ENCODE data around the gene SETBP1. TPM values are rescaled to one million over a fixed set of nuclear protein-coding genes. Genes with fewer than 3 reads are reported as not detected.

Gene SETBP1
- total RNA-seq, 1 experiment from 2014 or later: 3.4 TPM

GRCh38 chr18:44960580-44960979 lies 279.9 kb downstream of the SETBP1 start:
- Histone ChIP-seq H3K4me2 (ENCODE audit: low read depth, low read length, poor library complexity, severe bottlenecking) (no peak overlapping the region), H3K9me2 (replicated peaks; ENCODE audit: insufficient read depth, low read length) (no peaks in the 10 kb centered on the region), H3K9ac (ENCODE audit: low read length) (no peak overlapping the region), H2AFZ (ENCODE audit: low read length) (no peak overlapping the region), H3K4me1 (ENCODE audit: low read length) (no peaks in the 10 kb centered on the region), H3K4me3 (ENCODE audit: low read length) (no peak overlapping the region), H3K27me3 (ENCODE audit: low read length) (no peaks in the 10 kb centered on the region), H3K27ac (ENCODE audit: low read length) (no peak overlapping the region), H3K9me3 (ENCODE audit: low read length) (no peaks in the 10 kb centered on the region), H3K36me3 (ENCODE audit: insufficient read depth, low read length) (no peaks in the 10 kb centered on the region), H3K79me2 (ENCODE audit: low read length) (no peaks in the 10 kb centered on the region), H4K20me1 (ENCODE audit: insufficient read depth, low read depth, low read length) (no peaks in the 10 kb centered on the region)
- no peak for DNase-seq

GRCh38 chr18:44961288-44961995 lies 280.8 kb downstream of the SETBP1 start:
- no peak overlapping the region for H2AFZ ChIP-seq (ENCODE audit: low read length)
- H3K9me2 ChIP-seq (replicated peaks; ENCODE audit: insufficient read depth, low read length): no peaks in the 10 kb centered on the region
- H3K27ac ChIP-seq (ENCODE audit: low read length): no peak overlapping the region
- no peaks in the 10 kb centered on the region for H3K9me3 ChIP-seq (ENCODE audit: low read length)
- H3K4me3 ChIP-seq (ENCODE audit: low read length): no peak overlapping the region
- no peaks in the 10 kb centered on the region for H3K27me3 ChIP-seq (ENCODE audit: low read length)
- H3K9ac ChIP-seq (ENCODE audit: low read length): no peak overlapping the region
- no peaks in the 10 kb centered on the region for H3K36me3 ChIP-seq (ENCODE audit: insufficient read depth, low read length)
- no peaks in the 10 kb centered on the region for H3K79me2 ChIP-seq (ENCODE audit: low read length)
- no peaks in the 10 kb centered on the region for H4K20me1 ChIP-seq (ENCODE audit: insufficient read depth, low read depth, low read length)
- no peak overlapping the region for H3K4me2 ChIP-seq (ENCODE audit: low read depth, low read length, poor library complexity, severe bottlenecking)
- no peaks in the 10 kb centered on the region for H3K4me1 ChIP-seq (ENCODE audit: low read length)
- DNase-seq: no peak

GRCh38 chr18:44967599-44967998 lies 286.9 kb downstream of the SETBP1 start:
- H3K27me3 ChIP-seq (ENCODE audit: low read length): no peaks in the 10 kb centered on the region
- H3K9ac ChIP-seq (ENCODE audit: low read length): no peak overlapping the region
- DNase-seq: no peak
- H3K9me2 ChIP-seq (replicated peaks; ENCODE audit: insufficient read depth, low read length): no peaks in the 10 kb centered on the region
- no peaks in the 10 kb centered on the region for H3K4me1 ChIP-seq (ENCODE audit: low read length)
- no peak overlapping the region for H3K27ac ChIP-seq (ENCODE audit: low read length)
- no peaks in the 10 kb centered on the region for H3K36me3 ChIP-seq (ENCODE audit: insufficient read depth, low read length)
- no peaks in the 10 kb centered on the region for H3K79me2 ChIP-seq (ENCODE audit: low read length)
- no peak overlapping the region for H3K4me3 ChIP-seq (ENCODE audit: low read length)
- no peaks in the 10 kb centered on the region for H3K9me3 ChIP-seq (ENCODE audit: low read length)
- H2AFZ ChIP-seq (ENCODE audit: low read length): no peak overlapping the region
- no peak overlapping the region for H3K4me2 ChIP-seq (ENCODE audit: low read depth, low read length, poor library complexity, severe bottlenecking)
- H4K20me1 ChIP-seq (ENCODE audit: insufficient read depth, low read depth, low read length): no peaks in the 10 kb centered on the region

- Histone ChIP-seq H3K27me3 (ENCODE audit: low read length) (no peaks in the 10 kb centered on the region), H3K4me2 (ENCODE audit: low read depth, low read length, poor library complexity, severe bottlenecking) (no peak overlapping the region), H3K9ac (ENCODE audit: low read length) (no peak overlapping the region), H3K27ac (ENCODE audit: low read length) (no peak overlapping the region), H3K9me2 (replicated peaks; ENCODE audit: insufficient read depth, low read length) (no peaks in the 10 kb centered on the region), H3K4me1 (ENCODE audit: low read length) (no peaks in the 10 kb centered on the region), H3K9me3 (ENCODE audit: low read length) (no peaks in the 10 kb centered on the region), H3K36me3 (ENCODE audit: insufficient read depth, low read length) (no peaks in the 10 kb centered on the region), H2AFZ (ENCODE audit: low read length) (no peak overlapping the region), H4K20me1 (ENCODE audit: insufficient read depth, low read depth, low read length) (no peaks in the 10 kb centered on the region), H3K79me2 (ENCODE audit: low read length) (no peaks in the 10 kb centered on the region), H3K4me3 (ENCODE audit: low read length) (no peak overlapping the region)
- DNase-seq: peak; percentile 50
Measured at GRCh38 chr18:44968336-44968735, 287.6 kb downstream of the SETBP1 start.

- Histone ChIP-seq H3K9me3 (ENCODE audit: low read length) (no peaks in the 10 kb centered on the region), H3K4me3 (ENCODE audit: low read length) (no peak overlapping the region), H3K27ac (ENCODE audit: low read length) (no peak overlapping the region), H2AFZ (ENCODE audit: low read length) (no peak overlapping the region), H3K27me3 (ENCODE audit: low read length) (no peaks in the 10 kb centered on the region), H4K20me1 (ENCODE audit: insufficient read depth, low read depth, low read length) (no peaks in the 10 kb centered on the region), H3K9ac (ENCODE audit: low read length) (no peak overlapping the region), H3K4me1 (ENCODE audit: low read length) (no peaks in the 10 kb centered on the region), H3K9me2 (replicated peaks; ENCODE audit: insufficient read depth, low read length) (no peaks in the 10 kb centered on the region), H3K4me2 (ENCODE audit: low read depth, low read length, poor library complexity, severe bottlenecking) (no peak overlapping the region), H3K36me3 (ENCODE audit: insufficient read depth, low read length) (no peaks in the 10 kb centered on the region), H3K79me2 (ENCODE audit: low read length) (no peaks in the 10 kb centered on the region)
- no peak for DNase-seq
Measured at GRCh38 chr18:44969214-44969795, 288.6 kb downstream of the SETBP1 start.

GRCh38 chr18:44973282-44973681 lies 292.6 kb downstream of the SETBP1 start:
- H3K4me3 ChIP-seq (ENCODE audit: low read length): no peak overlapping the region
- H3K4me2 ChIP-seq (ENCODE audit: low read depth, low read length, poor library complexity, severe bottlenecking): no peak overlapping the region
- H3K9me2 ChIP-seq (replicated peaks; ENCODE audit: insufficient read depth, low read length): no peaks in the 10 kb centered on the region
- H3K79me2 ChIP-seq (ENCODE audit: low read length): no peaks in the 10 kb centered on the region
- H3K27ac ChIP-seq (ENCODE audit: low read length): no peak overlapping the region
- H4K20me1 ChIP-seq (ENCODE audit: insufficient read depth, low read depth, low read length): no peaks in the 10 kb centered on the region
- H3K4me1 ChIP-seq (ENCODE audit: low read length): no peaks in the 10 kb centered on the region
- no peaks in the 10 kb centered on the region for H3K9me3 ChIP-seq (ENCODE audit: low read length)
- peak; percentile 58 for DNase-seq
- no peak overlapping the region for H3K9ac ChIP-seq (ENCODE audit: low read length)
- no peak overlapping the region for H2AFZ ChIP-seq (ENCODE audit: low read length)
- no peaks in the 10 kb centered on the region for H3K36me3 ChIP-seq (ENCODE audit: insufficient read depth, low read length)
- H3K27me3 ChIP-seq (ENCODE audit: low read length): no peaks in the 10 kb centered on the region

GRCh38 chr18:44974174-44974573 lies 293.5 kb downstream of the SETBP1 start:
- Histone ChIP-seq H3K36me3 (ENCODE audit: insufficient read depth, low read length) (no peaks in the 10 kb centered on the region), H3K9me2 (replicated peaks; ENCODE audit: insufficient read depth, low read length) (no peaks in the 10 kb centered on the region), H3K4me3 (ENCODE audit: low read length) (no peak overlapping the region), H3K27me3 (ENCODE audit: low read length) (no peaks in the 10 kb centered on the region), H3K79me2 (ENCODE audit: low read length) (no peaks in the 10 kb centered on the region), H3K4me1 (ENCODE audit: low read length) (no peaks in the 10 kb centered on the region), H3K9me3 (ENCODE audit: low read length) (no peaks in the 10 kb centered on the region), H4K20me1 (ENCODE audit: insufficient read depth, low read depth, low read length) (no peaks in the 10 kb centered on the region), H3K27ac (ENCODE audit: low read length) (no peak overlapping the region), H3K4me2 (ENCODE audit: low read depth, low read length, poor library complexity, severe bottlenecking) (no peak overlapping the region), H3K9ac (ENCODE audit: low read length) (no peak overlapping the region), H2AFZ (ENCODE audit: low read length) (no peak overlapping the region)
- DNase-seq: no peak

- Histone ChIP-seq H3K27me3 (ENCODE audit: low read length) (no peaks in the 10 kb centered on the region), H4K20me1 (ENCODE audit: insufficient read depth, low read depth, low read length) (no peaks in the 10 kb centered on the region), H3K36me3 (ENCODE audit: insufficient read depth, low read length) (no peaks in the 10 kb centered on the region), H3K4me1 (ENCODE audit: low read length) (no peaks in the 10 kb centered on the region), H3K9me2 (replicated peaks; ENCODE audit: insufficient read depth, low read length) (no peaks in the 10 kb centered on the region), H3K79me2 (ENCODE audit: low read length) (no peaks in the 10 kb centered on the region), H3K9ac (ENCODE audit: low read length) (no peak overlapping the region), H3K27ac (ENCODE audit: low read length) (no peak overlapping the region), H3K4me3 (ENCODE audit: low read length) (no peak overlapping the region), H3K9me3 (ENCODE audit: low read length) (no peaks in the 10 kb centered on the region), H2AFZ (ENCODE audit: low read length) (no peak overlapping the region), H3K4me2 (ENCODE audit: low read depth, low read length, poor library complexity, severe bottlenecking) (no peak overlapping the region)
- DNase-seq: no peak
Measured at GRCh38 chr18:44977856-44978255, 297.2 kb downstream of the SETBP1 start.
